Endothelial cell of umbilical vein (primary cell): ENCODE measurements around the gene SLC7A6OS. TPM values are rescaled to one million over a fixed set of nuclear protein-coding genes. Genes with fewer than 3 reads are reported as not detected.

Source experiments
- BruUV-seq: library from RNA; stranded (reverse); fragments of 400-500 nt; replicated peaks from 2 replicates; lab custom pipeline; 2021; lab: Mats Ljungman, UMichigan
- CTCF ChIA-PET: fragments of 300-600, 350-600 bp; sonication (Branson Sonifier 250); formaldehyde crosslinking; loops from one replicate; lab custom pipeline; 2021; ENCODE audit warnings: antibody characterized with exemption, inconsistent platforms; lab: Charles Lee
- POLR2A ChIA-PET: fragments of 300-600, 350-600 bp; sonication (Branson Sonifier 250); formaldehyde crosslinking; loops from one replicate; lab custom pipeline; 2021; ENCODE audit warnings: antibody characterized with exemption, inconsistent platforms; lab: Charles Lee
- DNase-seq: peaks from one replicate; pipeline ENCODE4 v3.0.0-alpha.2; 2011; ENCODE audit warnings: low read depth, low spot score
- FAIRE-seq: peaks from 2 replicates; lab custom pipeline; 2011; peaks lifted over from hg19 to GRCh38; lab: Jason Lieb, UNC
- H2AFZ ChIP-seq: 2 replicates; pipeline ENCODE4 v1.6.0; 2012; ENCODE audit warnings: low read depth, low read length, control low read depth, inconsistent platforms
- H3K27ac ChIP-seq: 2 replicates; pipeline ENCODE4 v1.5.1; 2011; ENCODE audit warnings: low read depth, mild to moderate bottlenecking, control low read depth, low read length, moderate library complexity; ENCODE audit not compliant: insufficient read depth
- H3K27me3 ChIP-seq, 2 experiments: 2 replicates each; pipeline versions ENCODE4 v1.6.0 to v1.6.1; 2011; ENCODE audit warnings: low read length in 2 of 2, mixed read lengths in 1 of 2; ENCODE audit not compliant: control insufficient read depth in 2 of 2, insufficient read depth in 2 of 2
- H3K36me3 ChIP-seq, 2 experiments: 2 replicates in 1 of 2; 3 replicates in 1 of 2; pipeline ENCODE4 v1.5.1; 2011; ENCODE audit warnings: low read length in 2 of 2, mild to moderate bottlenecking in 1 of 2, moderate library complexity in 1 of 2; ENCODE audit not compliant: control insufficient read depth in 2 of 2, insufficient read depth in 2 of 2; ENCODE audit errors: extremely low read depth in 1 of 2
- H3K4me1 ChIP-seq: 3 replicates; pipeline ENCODE4 v1.5.1; 2011; ENCODE audit warnings: mild to moderate bottlenecking, low read length; ENCODE audit not compliant: control insufficient read depth, insufficient read depth; ENCODE audit errors: extremely low read depth
- H3K4me2 ChIP-seq: 2 replicates; pipeline ENCODE4 v1.6.1; 2011; ENCODE audit warnings: low read length, control low read depth, mixed read lengths; ENCODE audit not compliant: insufficient read depth
- H3K4me3 ChIP-seq, 3 experiments: fragments of 200-600 bp in 1 of 3; sonication (generic), shearing (Covaris generic) in 1 of 3; replicated peaks in 1 of 3; 2 replicates each; pipeline ENCODE4 v1.5.1; 2011 to 2016; ENCODE audit warnings: control low read depth in 3 of 3, low read length in 3 of 3, mild to moderate bottlenecking in 2 of 3, inconsistent platforms in 1 of 3, low read depth in 1 of 3, moderate library complexity in 1 of 3; ENCODE audit not compliant: insufficient read depth in 1 of 3
- H3K79me2 ChIP-seq: 2 replicates; pipeline ENCODE4 v1.6.0; 2012; ENCODE audit warnings: low read length, inconsistent platforms; ENCODE audit not compliant: control insufficient read depth, insufficient read depth
- H3K9ac ChIP-seq: replicated peaks from 2 replicates; pipeline ENCODE3; 2011; ENCODE audit warnings: low read length, control low read depth; ENCODE audit not compliant: insufficient read depth; ENCODE audit errors: extremely low read depth
- H3K9me1 ChIP-seq: replicated peaks from 3 replicates; pipeline ENCODE4 v1.6.0; 2011; ENCODE audit warnings: mild to moderate bottlenecking, low read length; ENCODE audit not compliant: control insufficient read depth, insufficient read depth; ENCODE audit errors: extremely low read depth
- H3K9me3 ChIP-seq: replicated peaks from 2 replicates; pipeline ENCODE4 v1.5.1; 2012; ENCODE audit warnings: low read length, inconsistent platforms; ENCODE audit not compliant: control insufficient read depth, insufficient read depth
- H4K20me1 ChIP-seq: replicated peaks from 2 replicates; pipeline ENCODE3; 2011; ENCODE audit warnings: mild to moderate bottlenecking, low read length; ENCODE audit not compliant: control insufficient read depth, insufficient read depth; ENCODE audit errors: extremely low read depth
- CTCF ChIP-seq, 2 donors: IDR thresholded peaks; 1 replicate in 1 of 2; 2 replicates in 1 of 2; pipeline ENCODE4 v1.5.1; 2011; ENCODE audit warnings: low read length in 2 of 2, mild to moderate bottlenecking in 2 of 2, moderate library complexity in 2 of 2, control low read depth in 1 of 2, inconsistent platforms in 1 of 2, low read depth in 1 of 2; ENCODE audit not compliant: insufficient read depth in 1 of 2; ENCODE audit errors: extremely low read depth in 1 of 2
- EZH2 ChIP-seq: IDR thresholded peaks from 2 replicates; pipeline ENCODE4 v1.6.1; 2012; ENCODE audit warnings: borderline replicate concordance, low read depth, mild to moderate bottlenecking, moderate library complexity, low read length, inconsistent platforms; ENCODE audit not compliant: severe bottlenecking
- FOS ChIP-seq: IDR thresholded peaks from 2 replicates; pipeline ENCODE4 v1.6.1; 2011; ENCODE audit warnings: mild to moderate bottlenecking, low read length, moderate library complexity, borderline replicate concordance; ENCODE audit not compliant: insufficient read depth
- GATA2 ChIP-seq: IDR thresholded peaks from 2 replicates; pipeline ENCODE4 v1.7.0; 2011; ENCODE audit warnings: low read depth, mild to moderate bottlenecking, moderate library complexity, mixed read lengths, low read length; ENCODE audit not compliant: insufficient read length, insufficient read depth
- JUN ChIP-seq: IDR thresholded peaks from 2 replicates; pipeline ENCODE4 v1.6.1; 2011; ENCODE audit warnings: borderline replicate concordance, low read depth; ENCODE audit not compliant: insufficient read length, insufficient read depth
- MYC ChIP-seq: IDR thresholded peaks from one replicate; pipeline ENCODE4 v1.6.1; 2011; ENCODE audit warnings: mild to moderate bottlenecking, low read depth, low read length
- POLR2A ChIP-seq: IDR thresholded peaks from 2 replicates; pipeline ENCODE4 v1.6.1; 2012; ENCODE audit warnings: low read depth, mild to moderate bottlenecking, control low read depth, low read length
- dilution Hi-C: fragments of 300-500 bp; cut with MboI; formaldehyde crosslinking; loops from one replicate; pipeline ENCODE4 v1.15.0; 2019; ENCODE audit warnings: low sequenced_read_pairs; ENCODE audit not compliant: extremely low pct_ligation_motif_present
- intact Hi-C: fragments of 100-400 bp; cut with micrococcal nuclease; formaldehyde crosslinking; loops from one replicate; pipeline ENCODE4 v1.10.0; 2022
- polyA plus RNA-seq, 4 experiments: library from polyadenylated mRNA; depleted of rRNA in 3 of 4; stranded (reverse) in 3 of 4; unstranded in 1 of 4; fragments of >200 nt; gene quantifications; 2 replicates each; pipeline versions ENCODE4 v1.2.1 to v1.2.3, GENCODE V29; 2011 to 2012; ENCODE audit warnings: missing spikeins in 1 of 4
- total RNA-seq: library from RNA; stranded (reverse); gene quantifications from 2 replicates; pipeline ENCODE4 v1.2.3, GENCODE V29; 2021
- TF ChIP-seq, protein P1 (sequence below): IDR thresholded peaks from 2 replicates; pipeline ENCODE4 v1.6.1; 2011; ENCODE audit not compliant: insufficient read depth, insufficient read length

SLC7A6OS gene
- total and polyA plus RNA-seq, 2 donors (not counting 3 experiments of a cell fraction or from before 2014, with no cell fraction given) = 8.3 to 22.9 TPM

GRCh38 chr16:68348639-68349445, 38.1 kb upstream of the SLC7A6OS start:
- no peak overlapping the region for H3K27ac ChIP-seq
- dilution Hi-C loops (no loop called here), intact Hi-C loops (no loop called here)
- no peaks in the 10 kb centered on the region for H4K20me1 ChIP-seq
- no peak for DNase-seq
- H3K27me3 ChIP-seq = no peaks in the 10 kb centered on the region
- no peak overlapping the region for H2AFZ ChIP-seq
- no TSS peak for BruUV-seq
- no peaks in the 10 kb centered on the region for H3K9me1 ChIP-seq
- H3K9ac ChIP-seq = no peak overlapping the region
- H3K4me3 ChIP-seq = no peak overlapping the region
- ChIA-PET POLR2A (no interaction called here), CTCF (interaction anchor here (0.7 kb wide), 1 partner anchor 24 kb away, joined by 4 read pairs; no protein-coding TSS in a partner anchor)
- TF ChIP-seq FOS (no peak), MYC (no peak), POLR2A (no peak), JUN (no peak)
- H3K4me1 ChIP-seq = no peaks in the 10 kb centered on the region
- no peak for FAIRE-seq
- H3K36me3 ChIP-seq = peaks cover 3 to 49% of the 10 kb centered on the region in 2 experiments
- H3K79me2 ChIP-seq = no peaks in the 10 kb centered on the region
- H3K4me2 ChIP-seq = no peak overlapping the region
- H3K9me3 ChIP-seq = no peaks in the 10 kb centered on the region

DNA sequence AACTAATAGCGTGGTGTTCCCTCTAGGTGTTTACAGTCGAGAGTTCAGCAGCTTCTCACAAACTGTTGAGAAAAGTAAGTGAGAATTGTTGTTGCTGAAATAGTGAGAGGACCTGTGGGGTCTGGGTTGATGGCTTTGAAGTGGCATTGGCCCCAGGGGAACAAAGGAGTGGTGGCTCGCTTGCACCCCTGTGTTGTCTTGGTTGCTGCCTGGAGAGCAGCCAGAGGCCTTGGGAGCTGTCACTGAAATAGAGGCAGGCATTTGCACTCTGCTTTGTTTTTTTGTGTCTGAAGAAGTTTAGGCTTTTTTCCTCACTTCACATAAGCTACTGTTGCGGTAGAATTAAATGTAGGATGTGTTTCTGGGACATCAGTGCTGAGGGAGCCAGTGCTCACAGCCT, 36.9 kb upstream of the SLC7A6OS start:
- FAIRE-seq (no peak), DNase-seq (no peak)
- no TSS peak for BruUV-seq
- Histone ChIP-seq H3K4me3 (no peak overlapping the region), H3K27ac (no peak overlapping the region), H3K27me3 (no peaks in the 10 kb centered on the region), H3K9me3 (no peaks in the 10 kb centered on the region), H3K36me3 (peaks cover 3 to 42% of the 10 kb centered on the region in 2 experiments), H3K4me1 (no peaks in the 10 kb centered on the region), H3K9ac (no peak overlapping the region), H3K4me2 (no peak overlapping the region), H4K20me1 (no peaks in the 10 kb centered on the region), H3K79me2 (no peaks in the 10 kb centered on the region), H2AFZ (no peak overlapping the region), H3K9me1 (no peaks in the 10 kb centered on the region)
- intact Hi-C loops = no loop called here
- dilution Hi-C loops = no loop called here
- TF ChIP-seq CTCF (IDR thresholded peaks at IDR 0.05; ENCODE audit: extremely low read depth in 1 of 2, insufficient read depth in 1 of 2, low read depth in 1 of 2, low read length in 2 of 2) (no peak), GATA2 (no peak), EZH2 (no peak), MYC (no peak), FOS (no peak), POLR2A (no peak), JUN (no peak)
- TF ChIP-seq, protein P1, sequence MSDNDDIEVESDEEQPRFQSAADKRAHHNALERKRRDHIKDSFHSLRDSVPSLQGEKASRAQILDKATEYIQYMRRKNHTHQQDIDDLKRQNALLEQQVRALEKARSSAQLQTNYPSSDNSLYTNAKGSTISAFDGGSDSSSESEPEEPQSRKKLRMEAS = no peak
- ChIA-PET POLR2A (no interaction called here), CTCF (no interaction called here)
